Trophoblast cell (in vitro differentiated cells and primary cell): ENCODE results near the gene ATG3.
"Not testable (repeated sequence)": the region's sequence is repeated elsewhere in the genome, so short reads cannot be mapped to it uniquely, and the experiment has no call there.

ENCODE experiments used
- DNase-seq, 2 donors: peaks; one replicate each; pipeline ENCODE4 v3.0.0-alpha.2; 2016
- H2AFZ ChIP-seq: 2 replicates; pipeline ENCODE4 v1.6.1; 2013; ENCODE audit warnings: low read length, moderate library complexity, mild to moderate bottlenecking; ENCODE audit not compliant: insufficient read depth, poor library complexity
- H2AK5ac ChIP-seq: 2 replicates; pipeline ENCODE4 v1.6.1; 2013; ENCODE audit warnings: mild to moderate bottlenecking, low read length
- H2BK120ac ChIP-seq: 2 replicates; pipeline ENCODE4 v1.6.1; 2013; ENCODE audit warnings: low read length, mild to moderate bottlenecking, moderate library complexity; ENCODE audit not compliant: insufficient read depth, poor library complexity
- H2BK12ac ChIP-seq: 2 replicates; pipeline ENCODE4 v1.6.1; 2013; ENCODE audit warnings: mild to moderate bottlenecking, low read length, moderate library complexity
- H2BK5ac ChIP-seq: 2 replicates; pipeline ENCODE4 v1.6.1; 2013; ENCODE audit warnings: low read length, low read depth, moderate library complexity, mild to moderate bottlenecking; ENCODE audit not compliant: poor library complexity
- H3K14ac ChIP-seq: 2 replicates; pipeline ENCODE4 v1.6.1; 2013; ENCODE audit warnings: mild to moderate bottlenecking, low read length
- H3K18ac ChIP-seq: 2 replicates; pipeline ENCODE4 v1.6.1; 2013; ENCODE audit warnings: mild to moderate bottlenecking, low read length
- H3K23ac ChIP-seq: 2 replicates; pipeline ENCODE4 v1.6.1; 2013; ENCODE audit warnings: low read length
- H3K27ac ChIP-seq: 2 replicates; pipeline ENCODE4 v1.5.1; 2013; ENCODE audit warnings: low read depth, mild to moderate bottlenecking, inconsistent platforms, low read length, moderate library complexity
- H3K27me3 ChIP-seq: 2 replicates; pipeline ENCODE4 v1.6.1; 2013; ENCODE audit warnings: inconsistent platforms, mild to moderate bottlenecking, low read length, moderate library complexity; ENCODE audit not compliant: insufficient read depth
- H3K36me3 ChIP-seq, 2 experiments: 1 replicate in 1 of 2; 2 replicates in 1 of 2; pipeline ENCODE4 v1.6.1; 2013; ENCODE audit warnings: low read length in 2 of 2, mild to moderate bottlenecking in 2 of 2, moderate library complexity in 1 of 2; ENCODE audit not compliant: insufficient read depth in 2 of 2, control insufficient read depth in 1 of 2
- H3K4ac ChIP-seq: 2 replicates; pipeline ENCODE4 v1.6.1; 2013; ENCODE audit warnings: low read depth, mild to moderate bottlenecking, low read length, moderate library complexity
- H3K4me1 ChIP-seq, 2 experiments: 1 replicate in 1 of 2; 2 replicates in 1 of 2; pipeline ENCODE4 v1.6.1; 2013; ENCODE audit warnings: low read length in 2 of 2, mild to moderate bottlenecking in 2 of 2, moderate library complexity in 1 of 2; ENCODE audit not compliant: insufficient read depth in 2 of 2, control insufficient read depth in 1 of 2
- H3K4me2 ChIP-seq: 2 replicates; pipeline ENCODE4 v1.6.1; 2013; ENCODE audit warnings: inconsistent platforms, mild to moderate bottlenecking, low read length, moderate library complexity
- H3K4me3 ChIP-seq: 2 replicates; pipeline ENCODE4 v1.5.1; 2013; ENCODE audit warnings: mild to moderate bottlenecking, low read depth, low read length, inconsistent platforms
- H3K79me1 ChIP-seq: one replicate; pipeline ENCODE4 v1.6.1; 2013; ENCODE audit warnings: low read length
- H3K79me2 ChIP-seq: 2 replicates; pipeline ENCODE4 v1.6.1; 2013; ENCODE audit warnings: low read length, mild to moderate bottlenecking; ENCODE audit not compliant: control insufficient read depth, insufficient read depth, poor library complexity
- H3K9ac ChIP-seq: 2 replicates; pipeline ENCODE4 v1.6.1; 2013; ENCODE audit warnings: mild to moderate bottlenecking, low read length
- H3K9me3 ChIP-seq: 2 replicates; pipeline ENCODE4 v1.6.1; 2013; ENCODE audit warnings: low read depth, mild to moderate bottlenecking, control low read depth, inconsistent platforms, low read length; ENCODE audit not compliant: insufficient read depth
- H4K12ac ChIP-seq: 2 replicates; pipeline ENCODE4 v1.6.1; 2013; ENCODE audit warnings: low read depth, mild to moderate bottlenecking, low read length, moderate library complexity
- H4K8ac ChIP-seq: 2 replicates; pipeline ENCODE4 v1.6.1; 2013; ENCODE audit warnings: low read depth, mild to moderate bottlenecking, low read length, moderate library complexity
- H4K91ac ChIP-seq: one replicate; pipeline ENCODE4 v1.6.1; 2013; ENCODE audit warnings: low read depth, mild to moderate bottlenecking, low read length, moderate library complexity
- WGBS: extraction: QIAGEN DNeasy Blood & Tissue Kit; methylation state at CpG from one replicate; pipeline ENCODE4 v1.1.7; 2013; ENCODE audit warnings: missing lambda C conversion rate; ENCODE audit not compliant: insufficient read length, insufficient coverage; ENCODE audit errors: extremely low coverage; 5-methylcytosine and 5-hydroxymethylcytosine counted together

ATG3 gene

DNA sequence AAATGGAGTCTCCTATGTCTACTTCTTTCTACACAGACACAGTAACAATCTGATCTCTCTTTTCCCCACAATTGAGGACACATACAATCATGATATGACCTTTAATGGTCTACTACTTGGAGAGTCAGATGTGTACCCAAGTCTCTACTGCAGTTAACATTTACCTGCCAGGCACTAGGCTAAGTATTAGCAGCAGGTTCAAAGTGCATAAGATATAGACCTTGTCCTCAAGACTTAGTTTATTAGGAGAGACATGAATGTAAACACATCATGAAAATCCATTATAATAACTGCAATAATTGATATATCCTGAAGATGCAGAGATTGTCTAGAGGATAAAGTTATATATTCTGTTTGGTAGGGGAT lies 3.2 kb upstream of the ATG3 start:
- Histone ChIP-seq H3K27me3 (no peaks in the 10 kb centered on the region), H3K27ac (no peak overlapping the region), H2BK120ac (no peak overlapping the region), H3K18ac (no peak overlapping the region), H3K79me2 (peaks cover 7% of the 10 kb centered on the region), H2AK5ac (no peak overlapping the region), H3K9ac (no peak overlapping the region), H4K12ac (no peak overlapping the region), H3K4me1 (peaks cover 2 to 3% of the 10 kb centered on the region in 2 experiments), H3K4me2 (no peak overlapping the region), H3K79me1 (peaks cover 11% of the 10 kb centered on the region), H3K14ac (no peak overlapping the region), H4K91ac (no peak overlapping the region), H3K36me3 (peaks cover 2% of the 10 kb centered on the region in 2 experiments), H2BK5ac (no peak overlapping the region), H3K9me3 (no peaks in the 10 kb centered on the region), H4K8ac (no peak overlapping the region), H2AFZ (no peak overlapping the region), H3K4me3 (no peak overlapping the region), H3K23ac (no peak overlapping the region), H2BK12ac (no peak overlapping the region), H3K4ac (no peak overlapping the region)
- DNase-seq, result no peak

DNA sequence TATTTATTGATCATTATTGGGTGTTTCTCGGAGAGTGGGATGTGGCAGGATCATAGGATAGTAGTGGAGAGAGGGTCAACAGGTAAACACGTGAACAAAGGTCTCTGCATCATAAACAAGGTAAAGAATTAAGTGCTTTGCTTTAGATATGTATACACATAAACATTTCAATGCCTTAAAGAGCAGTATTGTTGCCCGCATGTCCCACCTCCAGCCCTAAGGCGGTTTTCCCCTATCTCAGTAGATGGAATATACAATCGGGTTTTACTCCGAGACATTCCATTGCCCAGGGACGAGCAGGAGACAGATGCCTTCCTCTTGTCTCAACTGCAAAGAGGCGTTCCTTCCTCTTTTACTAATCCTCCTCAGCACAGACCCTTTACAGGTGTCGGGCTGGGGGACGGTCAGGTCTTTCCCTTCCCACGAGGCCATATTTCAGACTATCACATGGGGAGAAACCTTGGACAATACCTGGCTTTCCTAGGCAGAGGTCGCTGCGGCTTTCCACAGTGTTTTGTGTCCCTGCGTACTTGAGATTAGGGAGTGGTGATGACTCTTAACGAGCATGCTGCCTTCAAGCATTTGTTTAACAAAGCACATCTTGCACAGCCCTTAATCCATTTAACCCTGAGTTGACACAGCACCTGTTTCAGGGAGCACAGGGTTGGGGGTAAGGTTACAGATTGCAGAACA lies 2.6 kb upstream of the ATG3 start:
- H4K91ac ChIP-seq, H3K23ac ChIP-seq, H4K8ac ChIP-seq, H3K27me3 ChIP-seq, H2BK5ac ChIP-seq, H3K79me2 ChIP-seq, H2BK12ac ChIP-seq, H3K4ac ChIP-seq, H2AK5ac ChIP-seq, H4K12ac ChIP-seq, H3K18ac ChIP-seq, H3K36me3 ChIP-seq, H3K14ac ChIP-seq, H3K9me3 ChIP-seq, H3K4me3 ChIP-seq, H2AFZ ChIP-seq, H3K4me2 ChIP-seq, H3K4me1 ChIP-seq, H3K9ac ChIP-seq, H3K27ac ChIP-seq: not testable (repeated sequence)
- peak overlapping the region; percentile 30 for H2BK120ac ChIP-seq
- no CpG with 5 or more reads among the region's 15 CpGs for WGBS
- peaks cover 11% of the 10 kb centered on the region for H3K79me1 ChIP-seq
- DNase-seq, result peak; percentile 34 to 57

GRCh38 chr3:112561484-112561733 lies 353 bp downstream of the ATG3 start:
- Histone ChIP-seq H3K23ac (no peak overlapping the region), H3K27ac (peak overlapping the region; percentile 77), H3K4me2 (peak overlapping the region; percentile 89), H3K36me3 (peaks cover 0 to 3% of the 10 kb centered on the region in 2 experiments), H2AFZ (peak overlapping the region; percentile 62), H3K79me1 (peaks cover 11% of the 10 kb centered on the region), H4K8ac (peak overlapping the region; percentile 83), H2AK5ac (no peak overlapping the region), H2BK120ac (peak overlapping the region; percentile 27), H4K91ac (peak overlapping the region; percentile 52), H3K4ac (peak overlapping the region; percentile 18), H3K9ac (peak overlapping the region; percentile 75), H3K9me3 (no peaks in the 10 kb centered on the region), H3K14ac (peak overlapping the region; percentile 63), H3K18ac (peak overlapping the region; percentile 56), H2BK5ac (peak overlapping the region; percentile 17), H3K4me1 (peaks cover 2 to 3% of the 10 kb centered on the region in 2 experiments), H4K12ac (peak overlapping the region; percentile 50), H3K79me2 (peaks cover 7% of the 10 kb centered on the region), H2BK12ac (no peak overlapping the region), H3K4me3 (peak overlapping the region; percentile 93), H3K27me3 (no peaks in the 10 kb centered on the region)
- DNase-seq, result peak; percentile 15 to 52
- WGBS, result no CpG with 5 or more reads among the region's 29 CpGs

GRCh38 chr3:112560721-112561483 lies 860 bp downstream of the ATG3 start:
- peak overlapping the region; percentile 52 for H4K91ac ChIP-seq
- H2AFZ ChIP-seq, result peak overlapping the region; percentile 62
- H2AK5ac ChIP-seq, result no peak overlapping the region
- peak overlapping the region; percentile 18 for H3K4ac ChIP-seq
- H3K4me2 ChIP-seq, result peak overlapping the region; percentile 89
- peak overlapping the region; percentile 17 for H2BK5ac ChIP-seq
- H3K9ac ChIP-seq, result peak overlapping the region; percentile 75
- peak overlapping the region; percentile 77 for H3K27ac ChIP-seq
- peak overlapping the region; percentile 93 for H3K4me3 ChIP-seq
- H3K36me3 ChIP-seq, result peaks cover 0 to 3% of the 10 kb centered on the region in 2 experiments
- H4K12ac ChIP-seq, result peak overlapping the region; percentile 50
- H3K4me1 ChIP-seq, result peaks cover 2 to 3% of the 10 kb centered on the region in 2 experiments
- peak overlapping the region; percentile 56 for H3K18ac ChIP-seq
- DNase-seq, result peak; percentile 69 to 85
- H3K79me2 ChIP-seq, result peaks cover 7% of the 10 kb centered on the region
- H3K27me3 ChIP-seq, result no peaks in the 10 kb centered on the region
- H4K8ac ChIP-seq, result peak overlapping the region; percentile 83
- no peak overlapping the region for H2BK12ac ChIP-seq
- no peak overlapping the region for H3K23ac ChIP-seq
- WGBS, result no CpG with 5 or more reads among the region's 29 CpGs
- H3K14ac ChIP-seq, result peak overlapping the region; percentile 63
- H2BK120ac ChIP-seq, result peak overlapping the region; percentile 27
- no peaks in the 10 kb centered on the region for H3K9me3 ChIP-seq
- H3K79me1 ChIP-seq, result peaks cover 11% of the 10 kb centered on the region
